GM13977 (cell line): ENCODE results near the gene ZFP90.

Experiments
- DNase-seq: peaks from one replicate; pipeline ENCODE4 v3.0.0; 2012; ENCODE audit warnings: low spot score
- CTCF ChIP-seq: IDR thresholded peaks from 2 replicates; pipeline ENCODE4 v1.5.1; 2012; ENCODE audit warnings: mild to moderate bottlenecking, control low read depth; ENCODE audit not compliant: insufficient read depth; ENCODE audit errors: extremely low read depth, missing control alignments
- in situ Hi-C: fragments of 300-500 bp; cut with MboI; formaldehyde crosslinking; loops from one replicate; pipeline ENCODE4 v1.12.0; 2022; ENCODE audit warnings: low sequenced_read_pairs, low pct_unique_long_range_greater_than_20kb, mixed read lengths, inconsistent platforms; ENCODE audit not compliant: unreplicated experiment

The ZFP90 gene

GRCh38 chr16:68508013-68508412 is 31.1 kb upstream of the ZFP90 start:
- no peak for TF ChIP-seq CTCF
- DNase-seq = no peak
- in situ Hi-C loops = loop anchor here (10.0 kb wide), 1 partner anchor 123 kb away; no protein-coding TSS in a partner anchor

- no peak for DNase-seq
- no peak for TF ChIP-seq CTCF
- in situ Hi-C loops = loop anchor here (10.0 kb wide), 1 partner anchor 124 kb away; no protein-coding TSS in a partner anchor
Observed at GRCh38 chr16:68508641-68509240, 30.4 kb upstream of the ZFP90 start.

GRCh38 chr16:68509381-68509780 is 29.7 kb upstream of the ZFP90 start:
- DNase-seq = no peak
- in situ Hi-C loops = loop anchor here (10.0 kb wide), 1 partner anchor 125 kb away; no protein-coding TSS in a partner anchor
- no peak for TF ChIP-seq CTCF

GRCh38 chr16:68510775-68511174 is 28.3 kb upstream of the ZFP90 start:
- in situ Hi-C loops = no loop called here
- TF ChIP-seq CTCF = no peak
- no peak for DNase-seq

GRCh38 chr16:68512183-68512582 is 26.9 kb upstream of the ZFP90 start:
- in situ Hi-C loops = no loop called here
- no peak for TF ChIP-seq CTCF
- DNase-seq = no peak

- in situ Hi-C loops = no loop called here
- TF ChIP-seq CTCF = no peak
- DNase-seq = no peak
Observed at GRCh38 chr16:68512742-68513141, 26.3 kb upstream of the ZFP90 start.
